Peyer's patch (tissue), 4 donors: ENCODE data around the gene ELOVL7.

Experiments
- CTCF ChIP-seq, 6 experiments: fragments of 450-650 bp in 4 of 6; fragments of 200-600 bp in 2 of 6; sonication (generic) in 1 of 6; IDR thresholded peaks; one replicate each; pipeline ENCODE4 v1.5.1; 2017 to 2019; ENCODE audit warnings: antibody characterized with exemption in 6 of 6, mild to moderate bottlenecking in 3 of 6, moderate library complexity in 1 of 6
- POLR2A ChIP-seq, 2 donors: fragments of 450-650 bp; IDR thresholded peaks; one replicate each; pipeline ENCODE4 v1.5.1; 2017; ENCODE audit warnings: antibody characterized with exemption in 2 of 2, mild to moderate bottlenecking in 2 of 2, moderate library complexity in 2 of 2

GRCh38 chr5:60806591-60807243 is 37.4 kb downstream of the ELOVL7 start:
- no peak for TF ChIP-seq POLR2A (IDR thresholded peaks at IDR 0.05)
- no peak for TF ChIP-seq CTCF (IDR thresholded peaks at IDR 0.05)
